SK-N-DZ (cell line): ENCODE data around the gene ATP2B2.

ENCODE experiments used
- DNase-seq: peaks from one replicate; pipeline ENCODE4 v3.0.0-alpha.2; 2015; ENCODE audit warnings: low spot score

ATP2B2 gene

GRCh38 chr3:10511809-10512494 lies 6.6 kb upstream of the ATP2B2 start:
- no peak for DNase-seq

GRCh38 chr3:10510743-10511432 lies 5.5 kb upstream of the ATP2B2 start:
- no peak for DNase-seq

DNA sequence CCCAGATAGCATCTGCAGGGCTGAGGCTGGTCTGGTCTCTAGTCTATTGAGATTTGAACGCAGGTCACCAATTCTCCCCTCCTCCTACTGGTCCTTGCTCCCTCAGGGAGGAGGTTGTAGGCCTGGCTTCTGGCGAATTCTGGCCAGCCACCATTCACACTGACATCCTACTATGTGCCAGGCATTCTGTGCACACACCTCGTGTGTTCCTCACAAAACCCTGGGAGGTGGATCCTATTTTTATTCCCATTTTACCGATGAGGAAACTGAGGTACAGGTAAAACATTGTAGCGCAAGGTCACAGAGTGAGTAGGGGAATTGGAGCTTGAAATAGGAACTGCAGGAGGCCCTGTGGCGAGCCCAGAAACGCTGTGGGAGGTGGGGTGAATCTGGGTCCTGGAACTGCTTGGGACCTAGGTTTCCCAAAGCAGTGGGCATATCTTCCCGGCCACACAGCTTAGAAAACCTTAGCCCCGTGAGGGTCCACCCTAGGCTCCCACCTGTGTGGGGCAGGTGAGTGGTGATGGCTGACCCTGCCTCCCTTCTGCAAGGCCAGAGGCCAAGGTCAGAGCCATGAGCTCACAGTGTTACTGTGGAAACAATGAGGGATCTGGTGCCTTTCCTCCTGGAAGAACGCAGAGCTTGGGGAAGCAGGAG lies 4.8 kb upstream of the ATP2B2 start:
- no peak for DNase-seq

GRCh38 chr3:10509325-10509724 lies 3.9 kb upstream of the ATP2B2 start:
- no peak for DNase-seq

DNA sequence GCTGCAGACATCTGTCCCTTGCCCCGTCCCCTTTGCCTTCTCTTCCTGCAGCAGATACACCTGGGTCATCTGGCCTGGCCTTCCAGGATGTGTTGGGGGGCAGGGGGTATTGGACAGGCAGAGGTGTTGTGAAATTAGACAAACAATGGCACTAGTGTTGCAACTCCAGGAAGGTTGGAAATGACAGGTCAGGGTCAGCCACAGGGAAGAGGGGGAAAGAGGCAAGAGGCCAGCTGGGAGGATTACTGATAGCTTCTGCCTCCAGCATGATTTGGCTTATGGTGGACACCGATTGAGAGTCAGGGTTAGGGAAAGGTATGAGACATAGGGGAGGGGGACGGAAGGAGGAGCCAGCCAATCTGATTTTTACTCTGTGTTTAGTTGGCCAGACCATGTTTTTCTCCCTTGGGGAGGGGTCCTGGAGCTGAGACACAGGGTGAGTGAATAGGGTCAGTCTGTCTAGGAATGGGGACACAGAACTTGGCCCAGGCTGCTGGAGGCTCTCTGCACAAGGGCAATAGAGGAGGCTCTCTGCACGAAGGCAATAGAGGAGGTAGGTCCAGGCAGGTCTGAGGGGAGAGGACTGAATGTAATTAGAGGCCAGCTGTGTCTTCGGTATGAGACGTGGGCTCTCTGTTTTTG lies 3.4 kb upstream of the ATP2B2 start:
- DNase-seq: no peak

DNA sequence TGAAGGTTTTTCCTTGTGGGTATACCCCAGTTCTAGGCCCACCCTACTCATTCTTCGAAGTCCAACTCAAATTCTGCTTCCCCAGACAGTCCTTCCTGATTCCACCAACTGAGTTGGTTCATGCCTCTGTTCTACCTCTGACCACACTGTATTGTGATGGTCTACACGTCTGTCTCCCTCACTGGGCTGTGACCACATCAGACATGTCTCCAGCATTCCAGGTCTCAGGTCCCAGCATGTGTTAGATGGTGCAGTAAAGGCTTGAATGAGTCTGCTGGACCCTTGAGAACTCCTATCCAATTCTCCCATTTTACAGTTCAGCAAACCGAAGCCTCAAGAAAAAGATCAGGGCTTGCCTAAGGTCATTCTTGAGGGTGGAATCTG lies 2.8 kb upstream of the ATP2B2 start:
- DNase-seq: no peak

DNA sequence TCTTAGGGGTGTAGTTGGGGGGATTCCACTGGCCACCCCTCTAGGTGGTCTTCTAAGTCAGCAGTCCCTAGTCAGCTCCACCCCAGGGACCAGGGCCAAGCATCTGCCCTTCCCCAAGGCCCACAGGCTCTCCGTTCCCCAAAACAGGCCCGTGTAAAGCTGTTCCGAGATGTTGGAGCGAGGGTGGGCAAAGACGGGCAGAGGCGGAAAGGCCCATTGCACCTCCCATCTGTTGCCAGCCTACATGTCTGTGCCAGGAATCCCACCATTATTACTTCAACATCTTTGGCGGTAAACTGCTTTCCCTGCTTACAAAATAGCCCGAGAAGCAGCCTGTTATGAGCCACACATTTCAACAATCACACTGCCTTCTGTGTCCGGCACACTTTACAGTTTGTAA lies 1.9 kb upstream of the ATP2B2 start:
- DNase-seq: no peak

DNA sequence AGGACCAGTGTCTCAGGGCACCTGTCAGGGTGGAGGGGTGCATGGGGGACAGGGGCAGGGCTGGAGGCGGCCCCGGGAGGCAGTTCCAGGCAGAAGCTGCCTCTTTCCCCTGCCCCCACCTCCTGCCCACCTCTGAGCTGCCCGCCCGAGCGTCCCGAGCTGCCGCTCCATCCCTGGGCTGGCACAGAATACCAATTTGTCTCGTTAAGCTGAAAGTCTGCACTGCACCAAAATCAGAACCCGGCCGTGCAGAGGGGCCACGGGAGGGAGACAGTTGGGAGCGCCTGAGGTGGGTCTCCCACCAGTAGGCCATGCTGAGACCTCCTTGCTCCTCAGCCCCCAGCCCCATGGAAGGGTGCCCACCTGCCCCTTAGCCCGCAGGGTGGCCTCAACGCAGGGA lies 1.3 kb upstream of the ATP2B2 start:
- no peak for DNase-seq

DNA sequence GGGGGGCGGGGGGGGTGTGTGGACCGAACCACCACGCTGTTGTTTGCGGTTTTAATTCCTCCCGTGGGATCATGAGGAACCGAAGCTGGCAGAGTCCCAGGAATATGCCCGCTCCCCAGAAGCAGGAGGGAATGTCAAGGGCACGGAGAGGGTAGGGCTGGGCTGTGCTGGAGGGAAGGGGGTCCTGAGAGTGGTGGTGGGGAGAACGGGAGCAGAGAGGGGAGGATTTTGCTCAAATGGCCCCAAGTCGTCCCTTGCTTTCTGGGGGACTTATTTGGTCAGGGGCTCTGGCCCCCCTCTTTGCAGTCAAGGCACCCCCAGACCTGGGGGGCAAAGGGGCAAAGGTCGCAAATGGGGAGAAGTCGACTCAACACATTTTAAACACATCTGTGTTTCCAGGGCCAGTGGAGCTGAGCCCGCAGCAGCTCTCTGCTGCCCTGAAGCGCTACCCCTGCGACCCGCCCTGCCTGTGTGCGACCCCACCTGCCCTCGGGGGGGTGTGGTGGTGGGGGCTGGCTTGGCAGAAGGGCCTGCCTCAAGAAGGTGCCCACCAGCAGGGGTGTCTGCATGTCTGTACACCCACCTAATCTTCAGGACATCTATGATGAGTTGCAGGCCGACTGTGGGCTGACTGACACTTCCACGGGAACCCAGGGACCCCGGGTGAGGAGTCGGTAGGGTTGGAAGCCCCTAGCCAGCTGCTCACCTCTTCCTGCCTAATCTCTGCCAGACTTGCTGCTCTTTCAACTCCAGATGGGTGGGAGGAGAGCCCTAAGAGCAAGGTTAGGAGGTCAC lies 602 bp upstream of the ATP2B2 start:
- DNase-seq: no peak

DNA sequence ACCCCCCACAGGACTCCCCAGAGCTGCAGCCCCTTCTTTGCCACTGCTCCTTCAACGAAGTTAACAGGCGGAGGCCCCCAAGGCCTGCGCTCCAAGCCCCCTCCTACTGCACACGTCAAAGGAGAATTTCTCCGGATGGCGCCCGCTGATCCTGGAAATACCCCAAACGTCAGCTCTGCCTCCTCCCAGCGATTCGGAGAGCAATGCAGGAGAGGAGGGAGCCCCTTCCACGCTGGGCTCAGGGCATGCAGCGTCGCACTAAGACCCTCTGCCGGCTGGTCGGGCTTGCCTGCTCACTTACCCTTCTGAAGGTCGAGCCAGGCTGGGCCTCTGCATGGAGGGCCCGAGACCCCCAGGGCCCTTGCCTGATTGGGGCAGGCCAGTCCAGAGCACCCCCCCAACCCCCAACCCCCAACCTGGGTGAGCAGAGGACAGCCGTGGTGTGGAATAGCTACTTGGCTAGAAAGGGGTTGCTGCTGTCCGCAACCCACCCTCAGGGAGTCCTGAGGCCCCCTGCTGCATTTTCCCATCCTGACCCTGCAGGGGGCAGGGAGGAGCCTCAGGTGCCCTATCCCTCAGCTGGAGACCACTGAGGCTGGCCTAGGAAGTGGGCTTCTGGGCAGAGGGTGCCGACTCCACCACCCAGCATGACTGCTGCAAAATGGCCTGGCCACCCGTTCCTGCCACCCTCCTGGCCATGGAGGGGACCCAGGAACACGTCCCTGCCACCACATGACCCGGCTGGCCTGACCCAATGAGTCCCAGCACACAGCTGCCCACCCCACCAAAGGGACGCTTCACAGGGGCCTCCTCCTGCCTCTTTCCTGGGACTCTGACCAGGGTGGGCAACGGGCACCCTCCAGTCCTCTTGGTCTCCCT lies 976 bp downstream of the ATP2B2 start:
- DNase-seq: no peak

DNA sequence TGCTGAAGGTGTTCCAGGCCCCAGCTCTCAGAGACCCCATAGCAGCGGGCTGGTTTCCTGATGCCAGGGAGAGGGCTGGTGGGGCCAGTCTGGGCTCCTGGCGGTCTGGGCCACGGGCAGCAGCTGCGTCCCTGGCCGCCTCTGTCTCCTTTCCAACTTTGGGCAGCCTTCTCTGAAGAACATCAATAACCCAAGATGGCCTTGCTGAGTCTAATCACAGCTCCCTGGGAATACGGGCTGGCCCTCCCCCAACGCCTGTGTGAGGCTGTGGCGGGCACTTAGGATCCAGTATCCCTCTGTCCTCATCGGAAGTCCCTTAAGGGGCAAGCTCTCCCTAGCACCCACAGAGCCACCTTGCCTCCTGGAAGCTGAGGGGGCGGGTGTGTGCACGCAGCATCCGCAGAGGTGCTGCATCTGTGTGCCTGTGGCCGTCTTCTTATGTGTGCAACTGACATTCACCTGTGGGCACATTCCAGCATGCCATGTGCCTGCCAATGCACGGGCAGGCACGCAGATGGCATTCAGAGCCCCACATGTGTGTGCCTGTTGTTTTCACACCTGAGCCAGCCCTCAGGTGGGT lies 2.1 kb downstream of the ATP2B2 start:
- DNase-seq: no peak

DNA sequence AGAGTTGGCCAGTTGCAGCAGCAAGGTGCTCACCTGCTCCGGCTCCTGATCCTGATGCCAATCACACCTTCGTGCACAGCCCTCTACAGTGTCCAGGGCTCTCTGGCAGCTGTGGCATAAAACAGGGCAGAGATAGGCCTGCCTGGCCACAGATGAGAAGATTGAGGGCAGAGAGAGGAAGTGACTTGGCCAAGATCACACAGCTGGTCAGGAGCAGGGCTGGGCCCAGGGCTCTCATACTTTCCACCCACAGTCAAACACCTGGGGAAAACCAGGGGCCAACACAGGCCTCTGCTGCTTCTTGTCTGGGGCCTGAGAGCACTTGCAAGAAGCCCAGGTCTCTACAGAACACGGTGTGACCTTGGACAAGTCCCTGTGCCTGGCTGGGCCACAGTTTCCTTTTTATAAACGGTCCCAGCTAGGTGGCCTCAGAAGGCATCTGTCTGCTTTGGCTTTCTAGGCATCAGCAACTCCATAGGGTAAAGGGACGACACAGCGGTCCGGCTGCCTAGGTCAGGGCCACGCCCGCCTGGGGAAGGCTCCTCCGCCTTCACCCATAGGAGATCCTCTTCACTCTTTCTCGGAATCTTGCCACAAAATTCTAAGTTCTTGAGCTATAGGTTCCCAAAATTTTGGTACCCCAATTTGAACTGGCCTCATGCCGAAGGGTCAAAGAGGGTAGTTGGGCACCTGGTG lies 3.1 kb downstream of the ATP2B2 start:
- no peak for DNase-seq

- DNase-seq: no peak
Measured at GRCh38 chr3:10501664-10502052, 3.7 kb downstream of the ATP2B2 start.

DNA sequence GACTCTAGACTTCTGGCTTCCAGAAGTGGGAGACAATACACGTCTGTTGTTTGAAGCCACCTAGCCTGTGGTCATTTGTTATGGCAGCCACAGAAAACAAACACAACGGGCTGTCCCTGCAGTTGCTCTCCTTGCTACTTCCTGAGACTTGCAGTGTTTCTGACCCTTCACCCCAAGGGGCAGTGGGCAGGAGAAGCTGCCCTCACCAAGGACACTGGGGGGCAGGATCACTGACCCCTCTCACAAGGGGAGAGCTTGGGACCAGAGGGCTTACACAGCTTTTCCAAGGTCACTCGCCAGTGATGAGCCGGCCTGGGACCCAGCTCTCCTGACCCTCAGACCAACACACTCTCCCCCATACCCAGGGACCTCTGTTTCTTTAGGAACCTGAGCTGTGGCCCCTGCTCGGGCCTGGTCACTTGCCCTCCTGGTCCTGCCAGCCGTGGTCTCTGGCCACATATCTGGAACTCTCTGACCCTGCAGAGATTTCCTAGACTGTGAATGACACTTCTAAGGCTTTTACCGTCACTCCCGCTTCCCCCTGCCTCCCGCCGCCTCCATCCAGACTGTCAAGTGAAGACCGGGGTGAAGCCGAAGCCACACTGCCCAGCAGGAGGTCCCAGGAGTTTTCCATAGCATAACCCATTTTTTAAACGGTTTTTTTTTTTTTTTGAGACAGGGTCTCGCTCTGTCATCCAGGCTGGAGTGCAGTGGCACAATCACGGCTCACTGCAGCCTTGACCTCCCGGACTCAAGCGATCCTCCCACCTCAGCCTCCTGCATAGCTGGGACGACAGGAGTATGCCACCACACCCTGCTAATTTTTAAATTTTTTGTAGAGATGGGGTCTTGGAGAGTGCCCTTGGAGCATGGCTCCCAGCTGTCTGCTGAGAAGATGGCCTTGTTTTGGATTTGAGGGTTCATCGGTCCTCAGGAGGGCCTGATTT lies 4.4 kb downstream of the ATP2B2 start:
- DNase-seq: no peak

GRCh38 chr3:10498271-10498670 lies 7.1 kb downstream of the ATP2B2 start:
- DNase-seq: no peak

GRCh38 chr3:10497439-10497838 lies 7.9 kb downstream of the ATP2B2 start:
- no peak for DNase-seq

- DNase-seq: no peak
Measured at GRCh38 chr3:10496121-10496863, 9.1 kb downstream of the ATP2B2 start.

- no peak for DNase-seq
Measured at GRCh38 chr3:10495614-10496013, 9.8 kb downstream of the ATP2B2 start.
